AG08395 (cell line): ENCODE measurements around the gene PAOX.

ENCODE experiments used
- DNase-seq: peaks from one replicate; pipeline ENCODE4 v3.0.0; 2012; ENCODE audit warnings: mixed read lengths, low spot score

Gene PAOX

DNA sequence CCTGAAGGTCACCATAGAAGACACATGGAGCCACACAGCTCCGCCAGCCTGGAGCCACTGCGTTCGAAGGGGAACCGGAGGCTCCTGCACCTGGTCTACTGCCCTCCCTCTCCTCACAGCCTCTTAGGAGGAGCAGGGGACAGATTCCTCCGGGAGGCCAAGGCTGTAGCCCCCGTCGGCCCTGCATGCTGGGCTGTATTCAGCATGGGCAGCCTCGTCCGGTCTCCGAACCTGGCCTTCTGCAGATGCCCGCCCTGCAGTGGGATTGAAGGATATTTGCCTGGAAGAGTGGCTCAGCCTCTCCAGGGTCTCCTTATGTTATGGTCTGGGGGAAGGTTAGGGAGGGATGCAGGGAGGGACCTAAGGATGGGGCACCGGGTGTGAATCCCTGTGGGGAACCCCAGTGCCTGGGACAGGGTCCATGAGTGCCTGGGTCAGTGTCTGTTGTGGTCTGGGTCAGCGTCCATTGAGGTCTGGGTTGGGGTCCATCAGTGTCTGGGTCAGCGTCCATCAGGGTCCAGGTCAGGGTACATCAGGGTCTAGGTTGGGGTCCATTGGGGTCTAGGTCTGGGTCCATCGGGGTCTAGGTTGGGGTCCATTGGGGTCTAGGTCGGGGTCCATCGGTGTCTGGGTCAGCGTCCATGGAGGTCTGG lies 61.7 kb downstream of the PAOX start:
- no peak for DNase-seq
